ENCODE measurements around the gene COPB1. TPM values are rescaled to one million over a fixed set of nuclear protein-coding genes. Genes with fewer than 3 reads are reported as not detected.

COPB1 gene
- total and polyA plus RNA-seq, 2 of the 13 experiments (the other 11 are each of a cell fraction or from before 2014, with no cell fraction given), result 114 to 195 TPM

DNA sequence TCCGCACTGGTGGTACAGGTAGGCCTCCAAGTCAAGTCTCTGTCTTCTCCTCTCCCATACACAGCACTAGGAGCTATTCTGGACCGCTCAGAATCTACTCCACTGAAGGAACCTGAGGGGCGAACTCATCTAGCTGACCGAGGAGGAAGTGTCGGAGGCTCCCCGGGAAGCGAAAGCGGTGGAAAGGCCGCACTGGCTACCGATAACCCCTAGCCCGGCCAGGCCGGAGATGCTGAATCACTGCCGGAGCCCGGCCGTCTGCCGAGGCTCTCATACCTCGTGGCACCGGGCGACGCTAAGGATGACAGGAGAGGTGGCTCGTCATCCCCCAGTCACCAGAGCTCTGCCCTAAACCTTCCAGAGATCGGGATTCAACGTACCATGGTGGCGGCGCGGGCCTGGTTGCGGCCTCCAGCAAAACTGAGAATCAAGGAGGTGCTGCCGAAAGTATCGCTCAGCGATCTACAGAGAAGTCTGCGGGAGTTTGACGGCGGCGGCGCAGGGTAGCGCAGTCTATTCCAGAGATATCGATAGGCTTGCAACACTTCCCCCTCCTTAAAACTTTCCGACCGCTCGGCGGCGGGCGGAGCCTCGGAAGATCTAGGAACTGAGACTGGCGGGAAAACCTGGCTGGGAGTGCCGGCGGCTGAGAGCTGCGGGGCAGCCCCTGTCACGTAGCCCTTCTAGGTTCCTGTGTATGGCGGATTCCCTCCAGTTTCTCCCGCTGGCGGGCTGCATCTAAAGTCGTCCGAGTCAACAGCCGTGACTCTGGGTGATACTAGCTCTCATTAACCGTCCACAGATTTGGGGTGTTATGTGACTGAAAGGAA is 20.5 kb upstream of the COPB1 start, which contains the start of gene PSMA1 (continued):
- TF ChIP-seq ZNF232 (CRISPR knock-in tag; IDR thresholded peaks at IDR 0.05; ENCODE audit: borderline replicate concordance) (peak; percentile 78; the same call in 1 of the 2 replicates), KLF15 (CRISPR knock-in tag; IDR thresholded peaks at IDR 0.05; ENCODE audit: borderline replicate concordance) (no peak; the same call in 1 of the 2 replicates), HES4 (CRISPR knock-in tag; IDR thresholded peaks at IDR 0.05; ENCODE audit: borderline replicate concordance) (no peak), NFKB2 (CRISPR knock-in tag; IDR thresholded peaks at IDR 0.05; ENCODE audit: borderline replicate concordance) (peak; percentile 87; the same call in 1 of the 2 replicates), YY1 (IDR thresholded peaks at IDR 0.05; ENCODE audit: insufficient read depth, insufficient replicate concordance, low read depth, low read length) (peak; percentile 86), KDM1A (CRISPR knock-in tag; IDR thresholded peaks at IDR 0.05) (no peak), CCDC6 (CRISPR knock-in tag; IDR thresholded peaks at IDR 0.05) (no peak), NCOA2 (CRISPR knock-in tag; IDR thresholded peaks at IDR 0.05) (peak; percentile 38), ZMYM2 (CRISPR knock-in tag; IDR thresholded peaks at IDR 0.05) (no peak), GATA4 (IDR thresholded peaks at IDR 0.05; ENCODE audit: borderline replicate concordance, low read depth) (peak; percentile 55; the same call in 1 of the 2 replicates), GATAD1 (CRISPR knock-in tag; IDR thresholded peaks at IDR 0.05) (peak; percentile 93), ZBTB7B (CRISPR knock-in tag; IDR thresholded peaks at IDR 0.05) (peak; percentile 22; the same call in 1 of the 2 replicates), SMARCE1 (IDR thresholded peaks at IDR 0.05; ENCODE audit: borderline replicate concordance) (no peak), ZNF354B (CRISPR knock-in tag; IDR thresholded peaks at IDR 0.05) (no peak; the same call in 1 of the 2 replicates), JUNB (CRISPR knock-in tag; IDR thresholded peaks at IDR 0.05; ENCODE audit: borderline replicate concordance) (no peak), NCOA1 (CRISPR knock-in tag; IDR thresholded peaks at IDR 0.05) (peak; percentile 65; the same call in 1 of the 2 replicates), SPEN (CRISPR knock-in tag; IDR thresholded peaks at IDR 0.05; ENCODE audit: low read depth) (peak; percentile 95), GPN1 (CRISPR knock-in tag; IDR thresholded peaks at IDR 0.05; ENCODE audit: borderline replicate concordance) (0 out of 2 replicates have a peak, but pooled peaks have one; percentile 18), ZNF605 (CRISPR knock-in tag; IDR thresholded peaks at IDR 0.05) (peak; percentile 95)
- TF ChIP-seq, protein P1, sequence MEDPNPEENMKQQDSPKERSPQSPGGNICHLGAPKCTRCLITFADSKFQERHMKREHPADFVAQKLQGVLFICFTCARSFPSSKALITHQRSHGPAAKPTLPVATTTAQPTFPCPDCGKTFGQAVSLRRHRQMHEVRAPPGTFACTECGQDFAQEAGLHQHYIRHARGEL (CRISPR knock-in tag; IDR thresholded peaks at IDR 0.05), result peak; percentile 79; the same call in 1 of the 2 replicates
- TF ChIP-seq, protein P2, sequence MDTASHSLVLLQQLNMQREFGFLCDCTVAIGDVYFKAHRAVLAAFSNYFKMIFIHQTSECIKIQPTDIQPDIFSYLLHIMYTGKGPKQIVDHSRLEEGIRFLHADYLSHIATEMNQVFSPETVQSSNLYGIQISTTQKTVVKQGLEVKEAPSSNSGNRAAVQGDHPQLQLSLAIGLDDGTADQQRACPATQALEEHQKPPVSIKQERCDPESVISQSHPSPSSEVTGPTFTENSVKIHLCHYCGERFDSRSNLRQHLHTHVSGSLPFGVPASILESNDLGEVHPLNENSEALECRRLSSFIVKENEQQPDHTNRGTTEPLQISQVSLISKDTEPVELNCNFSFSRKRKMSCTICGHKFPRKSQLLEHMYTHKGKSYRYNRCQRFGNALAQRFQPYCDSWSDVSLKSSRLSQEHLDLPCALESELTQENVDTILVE (CRISPR knock-in tag; IDR thresholded peaks at IDR 0.05), result peak; percentile 40
- TF ChIP-seq, protein P3, sequence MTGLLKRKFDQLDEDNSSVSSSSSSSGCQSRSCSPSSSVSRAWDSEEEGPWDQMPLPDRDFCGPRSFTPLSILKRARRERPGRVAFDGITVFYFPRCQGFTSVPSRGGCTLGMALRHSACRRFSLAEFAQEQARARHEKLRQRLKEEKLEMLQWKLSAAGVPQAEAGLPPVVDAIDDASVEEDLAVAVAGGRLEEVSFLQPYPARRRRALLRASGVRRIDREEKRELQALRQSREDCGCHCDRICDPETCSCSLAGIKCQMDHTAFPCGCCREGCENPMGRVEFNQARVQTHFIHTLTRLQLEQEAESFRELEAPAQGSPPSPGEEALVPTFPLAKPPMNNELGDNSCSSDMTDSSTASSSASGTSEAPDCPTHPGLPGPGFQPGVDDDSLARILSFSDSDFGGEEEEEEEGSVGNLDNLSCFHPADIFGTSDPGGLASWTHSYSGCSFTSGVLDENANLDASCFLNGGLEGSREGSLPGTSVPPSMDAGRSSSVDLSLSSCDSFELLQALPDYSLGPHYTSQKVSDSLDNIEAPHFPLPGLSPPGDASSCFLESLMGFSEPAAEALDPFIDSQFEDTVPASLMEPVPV (CRISPR knock-in tag; IDR thresholded peaks at IDR 0.05), result peak; percentile 64; the same call in 1 of the 2 replicates
- TF ChIP-seq, protein P4, sequence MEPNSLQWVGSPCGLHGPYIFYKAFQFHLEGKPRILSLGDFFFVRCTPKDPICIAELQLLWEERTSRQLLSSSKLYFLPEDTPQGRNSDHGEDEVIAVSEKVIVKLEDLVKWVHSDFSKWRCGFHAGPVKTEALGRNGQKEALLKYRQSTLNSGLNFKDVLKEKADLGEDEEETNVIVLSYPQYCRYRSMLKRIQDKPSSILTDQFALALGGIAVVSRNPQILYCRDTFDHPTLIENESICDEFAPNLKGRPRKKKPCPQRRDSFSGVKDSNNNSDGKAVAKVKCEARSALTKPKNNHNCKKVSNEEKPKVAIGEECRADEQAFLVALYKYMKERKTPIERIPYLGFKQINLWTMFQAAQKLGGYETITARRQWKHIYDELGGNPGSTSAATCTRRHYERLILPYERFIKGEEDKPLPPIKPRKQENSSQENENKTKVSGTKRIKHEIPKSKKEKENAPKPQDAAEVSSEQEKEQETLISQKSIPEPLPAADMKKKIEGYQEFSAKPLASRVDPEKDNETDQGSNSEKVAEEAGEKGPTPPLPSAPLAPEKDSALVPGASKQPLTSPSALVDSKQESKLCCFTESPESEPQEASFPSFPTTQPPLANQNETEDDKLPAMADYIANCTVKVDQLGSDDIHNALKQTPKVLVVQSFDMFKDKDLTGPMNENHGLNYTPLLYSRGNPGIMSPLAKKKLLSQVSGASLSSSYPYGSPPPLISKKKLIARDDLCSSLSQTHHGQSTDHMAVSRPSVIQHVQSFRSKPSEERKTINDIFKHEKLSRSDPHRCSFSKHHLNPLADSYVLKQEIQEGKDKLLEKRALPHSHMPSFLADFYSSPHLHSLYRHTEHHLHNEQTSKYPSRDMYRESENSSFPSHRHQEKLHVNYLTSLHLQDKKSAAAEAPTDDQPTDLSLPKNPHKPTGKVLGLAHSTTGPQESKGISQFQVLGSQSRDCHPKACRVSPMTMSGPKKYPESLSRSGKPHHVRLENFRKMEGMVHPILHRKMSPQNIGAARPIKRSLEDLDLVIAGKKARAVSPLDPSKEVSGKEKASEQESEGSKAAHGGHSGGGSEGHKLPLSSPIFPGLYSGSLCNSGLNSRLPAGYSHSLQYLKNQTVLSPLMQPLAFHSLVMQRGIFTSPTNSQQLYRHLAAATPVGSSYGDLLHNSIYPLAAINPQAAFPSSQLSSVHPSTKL (CRISPR knock-in tag; IDR thresholded peaks at IDR 0.05), result peak; percentile 77
